Measurements from ENCODE around the gene SIK3. TPM values are rescaled to one million over a fixed set of nuclear protein-coding genes. Genes with fewer than 3 reads are reported as not detected.

SIK3 gene
- total RNA-seq (20.6 and 21.3 TPM in 2 replicates), polyA plus RNA-seq (9.0 and 10.3 TPM in 2 replicates), polyA minus RNA-seq (25.1 and 26.4 TPM in 2 replicates), Bru-seq, nascent RNA (percentile 78 among the genes with signal in this experiment), BruChase-seq, experiment 1, labeled RNA remaining after a 6-hour chase (percentile 67 among the genes with signal in this experiment), BruChase-seq, experiment 2, labeled RNA remaining after a 2-hour chase (percentile 71 among the genes with signal in this experiment)
- polyA plus RNA-seq (2011; cell fraction: cytosol; rRNA removed): 7.1 and 7.5 TPM in 2 replicates
- 27.4 and 30.1 TPM in 2 replicates for polyA plus RNA-seq (2011; cell fraction: nucleus; rRNA removed)
- polyA plus RNA-seq (2012): 10.3 and 11.9 TPM in 2 replicates
- 6.1 TPM for polyA minus RNA-seq (2011; cell fraction: cytosol; rRNA and poly(A)+ RNA removed)
- polyA minus RNA-seq (2011; cell fraction: nucleus; rRNA and poly(A)+ RNA removed): 33.2 and 46.9 TPM in 2 replicates
- long read RNA-seq, full-length matches to known transcripts: 3 of 18 reads
- long read RNA-seq, partial matches to known transcripts: 5 of 18 reads
- long read RNA-seq, other reads (novel, unspliced or antisense): 10 of 18 reads

DNA sequence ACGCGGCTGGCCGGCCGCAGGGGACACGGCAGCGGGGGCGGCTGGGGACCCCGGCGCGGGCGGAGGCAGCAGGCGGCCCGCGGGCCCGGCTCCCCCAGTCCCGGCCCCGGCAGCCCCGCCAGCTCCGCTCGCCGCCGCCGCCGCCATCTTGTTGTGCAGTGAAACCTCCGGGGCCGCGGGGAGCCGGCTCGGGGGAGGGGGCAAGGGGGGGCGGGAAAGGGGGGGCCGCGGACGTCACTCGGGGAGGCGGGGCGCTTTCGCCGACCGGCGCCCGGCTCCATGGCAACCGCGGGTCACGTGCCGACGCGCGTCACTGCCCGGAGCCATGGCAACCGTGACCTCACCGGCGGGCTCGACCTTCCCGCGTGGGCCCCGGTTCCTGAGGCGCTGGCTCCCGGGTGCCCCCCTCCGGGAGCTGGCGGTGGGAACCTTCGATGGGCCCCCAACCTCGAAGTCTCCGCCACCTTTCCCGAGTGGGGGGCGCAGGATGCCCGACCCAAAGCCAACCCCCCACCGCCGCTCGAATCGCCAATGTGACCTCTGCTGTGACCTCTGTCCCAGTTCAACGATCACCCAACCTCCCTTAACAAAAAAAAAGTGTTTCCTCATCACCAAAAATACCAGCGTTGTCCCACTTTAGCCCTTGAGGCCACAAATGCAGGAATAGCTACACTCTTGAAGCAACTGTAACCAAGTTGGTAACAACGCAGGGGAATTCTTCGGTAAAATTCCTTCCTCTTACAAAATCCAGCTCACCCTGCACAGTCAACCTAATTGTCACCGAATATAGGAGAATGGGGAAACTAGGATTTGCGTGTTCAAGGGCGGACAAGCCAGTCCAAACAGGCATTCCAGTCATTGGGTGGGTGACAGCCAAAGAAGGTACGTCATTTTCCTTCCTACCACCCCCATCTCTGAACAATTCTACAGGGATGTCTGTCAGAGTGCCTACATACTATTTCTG, at the start of gene SIK3:
Gene SIK3, minus strand, starts transcription at position 160 of the 964 bp plus-strand sequence. Its CDS starts 13 bp downstream, at position 147.
- H3K9me3 ChIP-seq (replicated peaks; ENCODE audit: control insufficient read depth, insufficient read depth, low read length): no peaks in the 10 kb centered on the region
- TF ChIP-seq GATA2 (IDR thresholded peaks at IDR 0.05; ENCODE audit: insufficient read depth, insufficient read length, low read depth, low read length) (no peak), MYC (IDR thresholded peaks at IDR 0.05; ENCODE audit: low read depth, low read length) (peak; percentile 12), POLR2A (IDR thresholded peaks at IDR 0.05; ENCODE audit: low read depth, low read length) (no peak), FOS (IDR thresholded peaks at IDR 0.05; ENCODE audit: borderline replicate concordance, insufficient read depth, low read length) (peak; percentile 12), JUN (IDR thresholded peaks at IDR 0.05; ENCODE audit: borderline replicate concordance, insufficient read depth, insufficient read length, low read depth) (peak; percentile 21), POLR2AphosphoS5 (IDR thresholded peaks at IDR 0.05; ENCODE audit: insufficient read depth, low read depth, low read length) (peak; percentile 42), EZH2 (IDR thresholded peaks at IDR 0.05; ENCODE audit: borderline replicate concordance, low read depth, low read length, severe bottlenecking) (no peak)
- TF ChIP-seq, protein P1, sequence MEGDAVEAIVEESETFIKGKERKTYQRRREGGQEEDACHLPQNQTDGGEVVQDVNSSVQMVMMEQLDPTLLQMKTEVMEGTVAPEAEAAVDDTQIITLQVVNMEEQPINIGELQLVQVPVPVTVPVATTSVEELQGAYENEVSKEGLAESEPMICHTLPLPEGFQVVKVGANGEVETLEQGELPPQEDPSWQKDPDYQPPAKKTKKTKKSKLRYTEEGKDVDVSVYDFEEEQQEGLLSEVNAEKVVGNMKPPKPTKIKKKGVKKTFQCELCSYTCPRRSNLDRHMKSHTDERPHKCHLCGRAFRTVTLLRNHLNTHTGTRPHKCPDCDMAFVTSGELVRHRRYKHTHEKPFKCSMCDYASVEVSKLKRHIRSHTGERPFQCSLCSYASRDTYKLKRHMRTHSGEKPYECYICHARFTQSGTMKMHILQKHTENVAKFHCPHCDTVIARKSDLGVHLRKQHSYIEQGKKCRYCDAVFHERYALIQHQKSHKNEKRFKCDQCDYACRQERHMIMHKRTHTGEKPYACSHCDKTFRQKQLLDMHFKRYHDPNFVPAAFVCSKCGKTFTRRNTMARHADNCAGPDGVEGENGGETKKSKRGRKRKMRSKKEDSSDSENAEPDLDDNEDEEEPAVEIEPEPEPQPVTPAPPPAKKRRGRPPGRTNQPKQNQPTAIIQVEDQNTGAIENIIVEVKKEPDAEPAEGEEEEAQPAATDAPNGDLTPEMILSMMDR (IDR thresholded peaks at IDR 0.05; ENCODE audit: extremely low read depth in 1 of 2, insufficient read depth in 1 of 2, low read depth in 1 of 2, low read length in 2 of 2): peak; percentile 15 to 53
- TF ChIP-seq, protein P2, sequence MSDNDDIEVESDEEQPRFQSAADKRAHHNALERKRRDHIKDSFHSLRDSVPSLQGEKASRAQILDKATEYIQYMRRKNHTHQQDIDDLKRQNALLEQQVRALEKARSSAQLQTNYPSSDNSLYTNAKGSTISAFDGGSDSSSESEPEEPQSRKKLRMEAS (IDR thresholded peaks at IDR 0.05; ENCODE audit: insufficient read depth, insufficient read length): peak; percentile 98
- POLR2A ChIA-PET: interaction anchor here (0.6 to 0.9 kb wide), 6 partner anchors 53 to 311 kb away, joined by 3 to 6 read pairs (median 3); partner anchors contain the start of gene ZPR1
- H4K20me1 ChIP-seq (replicated peaks; ENCODE audit: control insufficient read depth, extremely low read depth, insufficient read depth, low read length): no peaks in the 10 kb centered on the region
- no peaks in the 10 kb centered on the region for H3K9me1 ChIP-seq (replicated peaks; ENCODE audit: control insufficient read depth, extremely low read depth, insufficient read depth, low read length)
- peak within 1 kb of the TSS; percentile 98 for H3K27ac ChIP-seq (ENCODE audit: insufficient read depth, low read depth, low read length)
- H3K4me2 ChIP-seq (ENCODE audit: insufficient read depth, low read length): peak within 1 kb of the TSS; percentile 89
- DNase-seq (ENCODE audit: low read depth, low spot score): peak; percentile 92
- peaks cover 16% of the 10 kb centered on the region for H3K79me2 ChIP-seq (ENCODE audit: control insufficient read depth, insufficient read depth, low read length)
- dilution Hi-C loops (cut with MboI; ENCODE audit: extremely low pct_ligation_motif_present, low sequenced_read_pairs): no loop called here
- H3K27me3 ChIP-seq (ENCODE audit: control insufficient read depth in 2 of 2, insufficient read depth in 2 of 2, low read length in 2 of 2): no peaks in the 10 kb centered on the region
- peaks cover 17% of the 10 kb centered on the region for H3K4me1 ChIP-seq (ENCODE audit: control insufficient read depth, extremely low read depth, insufficient read depth, low read length)
- H3K9ac ChIP-seq (replicated peaks; ENCODE audit: extremely low read depth, insufficient read depth, low read length): peak within 1 kb of the TSS; percentile 99
- peak; percentile 93 for FAIRE-seq
- peak within 1 kb of the TSS; percentile 68 for H2AFZ ChIP-seq (ENCODE audit: low read depth, low read length)
- BruUV-seq (replicated peaks): TSS peak; percentile 99
- intact Hi-C loops (cut with micrococcal nuclease): loop anchor here (1.0 to 5.0 kb wide), 6 partner anchors 26 to 307 kb away; partner anchors contain the start of gene APOA5
- peak within 1 kb of the TSS; percentile 67 to 82 (median 74) for H3K4me3 ChIP-seq (replicated peaks in 1 of 3; ENCODE audit: insufficient read depth in 1 of 3, low read depth in 1 of 3, low read length in 3 of 3)
- CTCF ChIA-PET: interaction anchor here (0.8 to 4.8 kb wide), 12 partner anchors 10 to 308 kb away, joined by 3 to 38 read pairs (median 4); partner anchors contain the start of genes APOA5 and PAFAH1B2
- no peaks in the 10 kb centered on the region for H3K36me3 ChIP-seq (ENCODE audit: control insufficient read depth in 2 of 2, extremely low read depth in 1 of 2, insufficient read depth in 2 of 2, low read length in 2 of 2)

All from endothelial cell of umbilical vein (primary cell).